NCI-H524 treated with DMSO at 0.1 percent for 48 hours (cell line): ENCODE data around the gene C9orf78.
A peak's percentile ranks its signal among the peaks of the same experiment; 100 is the strongest.

Source experiments
- DNase-seq: peaks from one replicate; lab custom pipeline; 2025; lab: John Stamatoyannopoulos, UW

C9orf78 gene, protein sequence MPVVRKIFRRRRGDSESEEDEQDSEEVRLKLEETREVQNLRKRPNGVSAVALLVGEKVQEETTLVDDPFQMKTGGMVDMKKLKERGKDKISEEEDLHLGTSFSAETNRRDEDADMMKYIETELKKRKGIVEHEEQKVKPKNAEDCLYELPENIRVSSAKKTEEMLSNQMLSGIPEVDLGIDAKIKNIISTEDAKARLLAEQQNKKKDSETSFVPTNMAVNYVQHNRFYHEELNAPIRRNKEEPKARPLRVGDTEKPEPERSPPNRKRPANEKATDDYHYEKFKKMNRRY

DNA sequence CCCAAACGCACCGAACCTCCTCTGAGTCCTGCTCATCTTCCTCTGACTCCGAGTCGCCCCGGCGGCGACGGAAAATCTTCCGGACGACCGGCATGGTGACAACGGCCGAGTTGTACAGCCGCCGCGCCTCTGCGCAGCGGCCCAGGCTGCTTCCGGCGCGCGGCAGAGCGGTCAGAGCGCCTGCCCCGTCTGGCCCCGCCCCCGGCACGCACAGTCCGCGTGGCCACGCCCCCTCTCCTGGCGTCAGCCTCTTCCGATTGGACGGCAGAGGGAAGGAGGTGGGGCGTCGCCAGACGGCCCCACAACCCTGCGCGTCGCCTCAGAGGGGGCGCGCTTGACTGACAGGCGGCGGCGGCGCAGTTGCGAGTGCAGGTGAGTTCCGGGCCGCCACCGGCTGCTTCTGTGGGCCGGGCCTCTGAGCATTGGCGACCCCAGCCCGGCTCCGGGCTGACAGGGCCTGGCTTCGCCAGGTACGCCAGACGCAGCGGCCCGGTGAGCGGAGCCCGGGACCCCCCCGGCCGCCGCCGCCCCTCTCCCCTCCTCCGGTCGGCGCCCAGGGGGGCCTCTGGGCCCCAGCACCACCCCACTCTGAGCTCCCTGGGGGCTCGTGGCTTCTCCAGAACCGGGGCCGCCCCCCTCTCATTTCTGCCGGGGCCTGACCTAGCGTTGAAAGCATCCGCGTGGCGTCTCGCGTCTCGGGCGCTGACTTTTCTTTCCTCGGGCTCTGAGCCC is at the start of gene C9orf78, which contains the start of gene USP20:
Gene C9orf78 (minus strand): TSS at position 148 of the 732 bp plus-strand sequence. CDS start 54 bp downstream, at position 94.
Gene USP20 (plus strand): TSS at position 331 of the 732 bp plus-strand sequence. CDS start 17,098 bp downstream, outside the sequence.
- DNase-seq: peak; percentile 75

DNA sequence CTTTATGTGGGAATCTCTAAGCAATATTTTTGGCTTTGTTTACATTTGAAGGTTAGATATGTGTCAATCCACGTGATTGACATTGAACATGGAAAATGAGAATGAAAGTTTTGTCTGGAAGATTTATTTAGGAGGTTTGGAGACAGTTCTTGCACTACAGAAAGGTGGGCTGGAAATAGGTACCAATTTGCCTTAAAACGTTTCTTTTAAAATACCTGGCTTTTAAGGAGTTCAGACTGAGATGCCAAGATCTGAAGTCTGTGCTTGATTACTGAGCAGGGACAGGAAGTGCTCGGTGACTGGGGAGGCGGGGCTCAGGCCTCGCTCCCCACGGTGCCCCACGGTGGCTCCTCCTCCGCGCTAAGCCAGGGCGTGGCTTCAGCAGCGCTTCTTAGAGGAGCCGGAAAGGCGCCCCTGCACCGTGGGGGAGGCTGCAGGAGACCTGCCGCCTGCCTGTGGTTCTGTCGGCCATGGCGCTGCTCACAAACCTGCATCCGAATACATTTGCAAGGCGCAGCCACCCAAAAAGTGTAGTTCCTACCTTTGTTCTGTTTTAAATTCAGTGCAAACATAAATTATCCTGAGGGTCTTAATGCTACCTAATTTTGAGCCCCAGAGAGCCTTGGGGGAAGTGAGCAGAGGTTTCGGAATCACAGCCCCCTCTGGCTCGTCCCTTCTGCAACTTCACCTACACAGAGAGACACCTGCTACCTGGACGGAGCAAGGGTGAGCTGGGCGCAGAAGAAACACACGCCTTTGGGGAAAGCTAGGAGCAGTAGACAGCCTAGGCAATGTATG is 49.3 kb upstream of the C9orf78 start:
- peak; percentile 48 for DNase-seq

DNA sequence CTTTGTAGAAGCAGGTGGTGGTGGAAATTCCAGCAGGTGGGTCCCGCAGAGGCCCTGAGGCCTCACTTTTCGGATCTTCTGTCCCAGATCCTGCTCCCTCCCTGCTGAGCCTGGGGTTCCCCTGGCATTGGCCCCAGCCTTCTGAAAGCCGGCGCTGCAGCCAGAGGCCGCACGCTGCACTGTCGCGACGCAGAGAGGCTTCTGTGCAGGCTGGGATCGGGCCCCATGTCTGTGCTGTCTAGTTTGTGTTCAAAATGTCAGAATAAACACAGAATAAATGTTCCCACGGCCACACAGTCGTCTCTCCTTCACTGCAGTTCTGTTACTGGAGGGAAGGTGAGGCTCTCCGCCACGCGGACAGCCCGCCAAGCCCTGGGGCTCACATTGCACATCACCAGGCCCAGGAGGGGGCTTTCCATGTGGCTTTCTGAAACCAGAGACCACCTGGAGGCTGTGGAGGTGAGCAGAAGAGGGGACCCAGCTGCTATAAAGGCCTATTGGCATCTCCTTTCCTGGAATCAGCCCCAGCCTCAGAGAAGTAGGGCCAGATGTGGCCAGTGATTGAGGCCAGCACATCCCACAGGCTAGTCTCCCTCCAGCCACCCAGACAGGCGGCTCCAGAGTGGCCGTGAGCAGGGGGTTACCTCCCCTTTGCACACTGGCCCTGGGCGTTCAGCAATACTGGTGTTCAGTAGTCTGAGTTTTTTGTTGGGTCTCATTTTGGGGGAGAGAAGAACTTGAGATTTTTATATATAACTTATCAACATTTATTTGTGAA is 46.7 kb upstream of the C9orf78 start:
- DNase-seq: no peak

DNA sequence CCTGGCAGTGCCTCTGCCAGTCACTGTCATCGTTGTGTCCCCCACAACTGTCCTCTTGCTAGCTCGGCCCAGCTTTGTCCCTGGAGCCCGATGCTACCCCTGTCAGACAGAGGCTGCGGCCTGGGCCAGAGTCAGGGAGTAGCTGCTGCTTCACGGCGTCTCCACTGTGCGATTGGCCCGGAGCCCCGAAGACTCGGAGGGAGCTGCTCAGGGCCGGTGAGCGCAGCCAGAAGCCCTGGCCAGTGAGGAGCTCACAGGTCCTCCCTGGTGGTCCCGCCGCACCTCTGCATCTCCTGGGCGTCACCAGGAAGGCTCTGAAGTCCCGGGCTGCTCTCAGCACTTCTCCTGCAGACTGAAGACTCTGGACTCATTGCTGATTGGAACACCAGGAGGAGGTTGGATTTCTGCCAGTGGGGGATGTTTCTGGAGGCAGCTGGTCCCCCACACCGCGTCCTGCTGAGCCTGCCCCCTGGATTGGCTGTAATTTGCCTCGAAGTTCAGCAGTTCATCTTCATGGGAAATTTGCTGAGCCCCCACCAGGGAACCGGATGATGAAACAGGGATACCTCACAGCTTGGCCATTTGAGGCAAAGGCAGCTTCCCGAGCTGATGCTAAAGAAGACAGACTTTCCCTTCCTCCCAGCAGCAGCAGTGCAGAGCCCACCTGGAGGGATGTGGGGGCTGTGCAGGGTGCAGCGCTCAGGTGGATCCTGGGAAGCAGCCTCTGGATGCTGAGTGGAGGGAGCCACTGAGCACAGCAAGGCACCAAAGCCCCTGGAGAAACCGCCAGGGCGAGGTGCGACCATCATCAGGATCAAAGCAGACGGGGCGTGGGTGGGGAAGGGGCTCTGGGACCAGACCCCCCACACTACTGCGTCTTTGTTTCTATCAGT is 45.8 kb upstream of the C9orf78 start:
- no peak for DNase-seq

DNA sequence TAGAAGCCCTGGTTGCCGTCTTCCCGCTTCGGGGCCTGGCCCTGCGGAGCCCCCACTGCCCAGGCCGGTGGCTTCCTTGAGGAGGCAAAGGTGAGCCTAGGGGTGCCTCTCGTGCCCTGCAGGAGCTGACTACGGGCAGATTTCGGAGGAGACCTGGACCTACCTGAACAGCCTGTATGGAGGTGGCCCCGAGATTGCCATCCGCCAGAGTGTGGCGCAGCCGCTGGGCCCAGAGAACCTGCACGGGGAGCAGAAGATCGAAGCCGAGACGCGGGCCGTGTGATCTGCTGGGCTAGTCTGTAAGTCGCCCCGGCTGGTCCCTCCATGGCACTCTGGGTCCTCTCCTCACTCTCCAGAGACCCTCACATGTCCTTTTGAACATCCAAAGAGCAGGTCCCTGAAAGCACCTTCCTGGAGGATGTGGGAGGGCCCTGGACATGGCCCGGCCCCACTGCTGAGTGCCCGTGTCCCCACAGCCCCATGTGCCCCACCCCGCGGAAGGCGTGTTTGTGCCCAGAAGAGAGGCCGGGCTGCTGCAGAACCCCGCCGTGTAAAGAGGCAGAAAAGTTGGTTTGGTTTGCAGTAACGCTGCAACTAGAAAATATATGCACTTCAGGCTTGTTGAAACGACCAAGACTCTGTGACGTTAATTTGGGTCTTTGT is 45.0 kb upstream of the C9orf78 start:
- no peak for DNase-seq

DNA sequence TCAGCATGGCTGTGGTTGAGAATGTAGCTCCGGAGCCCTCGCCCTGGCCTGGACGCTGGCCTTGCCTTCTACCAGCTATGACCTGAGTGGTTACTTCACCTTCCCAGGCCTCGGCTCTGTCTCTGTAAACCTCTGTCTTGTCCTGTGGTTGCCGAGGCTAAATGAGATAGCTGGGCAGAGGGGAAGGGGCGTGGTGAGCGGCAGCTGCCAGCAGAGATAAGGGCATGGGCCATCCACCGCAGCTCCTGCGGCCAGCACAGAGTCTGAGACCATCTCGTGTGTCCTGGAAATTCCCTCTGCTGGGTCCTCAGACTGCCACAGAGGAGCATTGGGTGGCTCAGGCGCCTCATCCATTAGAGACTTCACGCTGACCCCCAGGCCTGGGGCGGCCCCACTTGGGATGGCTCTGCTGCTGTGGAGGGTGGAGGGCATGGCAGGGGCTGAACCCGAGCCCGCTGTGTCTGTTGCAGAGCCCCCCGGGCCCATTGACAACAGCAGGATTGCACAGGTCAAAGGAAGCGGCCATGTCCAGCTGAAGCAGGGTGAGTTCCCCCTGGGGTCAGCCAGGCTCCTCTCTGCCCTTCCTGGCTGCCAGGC is 44.1 kb upstream of the C9orf78 start:
- no peak for DNase-seq

DNA sequence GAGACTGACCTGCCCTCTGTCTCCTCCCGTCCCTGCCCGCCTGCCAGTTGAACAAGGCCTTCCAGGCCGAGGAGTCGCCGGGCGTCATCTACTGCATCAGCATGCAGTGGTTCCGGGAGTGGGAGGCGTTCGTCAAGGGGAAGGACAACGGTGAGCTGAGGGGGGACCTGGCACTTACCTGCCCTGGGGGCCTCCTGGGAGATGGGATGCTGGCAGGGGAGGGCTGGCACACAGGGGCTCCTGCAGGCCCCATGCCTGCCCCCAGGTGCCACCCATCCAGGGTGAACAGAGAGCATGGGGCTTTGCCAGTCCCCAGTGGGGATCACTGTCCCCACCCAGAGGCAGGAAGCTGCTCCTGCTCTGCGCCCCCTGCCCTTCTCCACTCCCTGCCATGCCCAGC is 43.2 kb upstream of the C9orf78 start:
- DNase-seq: no peak

DNA sequence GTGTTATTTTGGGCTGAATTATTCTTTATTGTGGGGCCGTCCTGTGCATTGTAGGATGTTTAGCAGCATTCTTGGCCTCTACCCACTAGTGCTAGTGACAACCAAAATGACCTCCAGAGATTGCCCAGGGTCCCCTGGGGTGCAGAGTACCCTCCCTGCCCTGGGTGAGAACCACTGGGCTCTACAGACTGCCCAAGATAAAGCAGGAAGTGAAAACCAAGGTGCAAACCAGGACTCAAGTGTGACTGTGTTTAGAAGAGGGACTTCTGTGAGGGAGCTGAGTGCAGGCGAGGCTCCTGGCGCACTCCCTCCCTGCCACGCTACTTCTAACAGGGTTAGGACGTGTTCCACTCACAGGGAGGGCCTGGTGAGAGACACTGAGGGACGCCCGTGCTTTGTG is 41.7 kb upstream of the C9orf78 start:
- no peak for DNase-seq

DNA sequence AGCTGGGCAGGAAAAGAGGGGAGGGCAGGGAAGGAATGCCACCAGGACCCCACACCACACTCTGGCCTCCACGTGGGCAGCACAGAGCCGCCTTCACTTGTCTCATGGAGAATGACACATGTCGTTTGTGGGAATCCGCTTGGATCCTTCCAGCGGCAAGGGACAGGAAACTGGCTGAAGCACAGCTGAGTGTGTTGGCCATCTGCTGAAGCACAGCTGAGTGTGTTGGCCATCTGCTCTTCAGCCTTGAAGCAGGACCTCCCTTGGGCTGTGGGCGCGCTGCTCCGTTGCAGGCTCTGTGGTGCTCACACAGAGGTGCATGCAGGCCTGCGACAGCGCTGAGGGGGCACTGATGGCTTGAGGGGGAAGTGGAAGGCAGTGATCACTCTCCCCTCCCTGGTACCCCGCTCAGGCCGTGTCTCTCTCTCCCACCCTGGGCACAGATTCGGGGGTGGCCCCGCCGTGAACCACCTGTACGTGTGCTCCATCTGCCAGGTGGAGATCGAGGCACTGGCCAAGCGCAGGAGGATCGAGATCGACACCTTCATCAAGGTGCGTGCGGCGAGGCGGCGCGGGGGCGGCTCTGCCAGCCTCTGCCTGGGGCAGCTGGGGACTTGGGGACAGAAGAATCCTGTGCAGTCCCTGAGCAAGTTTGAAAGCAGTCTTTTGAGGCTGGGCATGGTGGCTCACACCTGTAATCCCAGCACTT is 40.8 kb upstream of the C9orf78 start:
- peak; percentile 94 for DNase-seq

DNA sequence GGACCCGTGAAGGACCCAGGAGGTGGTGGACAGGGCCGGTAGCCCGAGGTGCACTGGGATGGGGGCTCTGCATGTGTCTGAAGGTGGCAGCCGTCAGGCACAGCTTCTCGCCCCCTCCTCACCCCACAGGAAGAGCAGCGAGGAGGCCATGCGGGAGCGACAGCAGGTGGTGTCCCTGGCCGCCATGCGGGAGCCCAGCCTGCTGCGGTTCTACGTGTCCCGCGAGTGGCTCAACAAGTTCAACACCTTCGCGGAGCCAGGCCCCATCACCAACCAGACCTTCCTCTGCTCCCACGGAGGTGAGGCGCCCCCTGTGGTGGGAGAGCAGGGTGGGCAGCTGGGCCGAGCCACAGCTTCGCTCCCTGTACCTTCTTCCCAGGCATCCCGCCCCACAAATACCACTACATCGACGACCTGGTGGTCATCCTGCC is 40.1 kb upstream of the C9orf78 start:
- no peak for DNase-seq

DNA sequence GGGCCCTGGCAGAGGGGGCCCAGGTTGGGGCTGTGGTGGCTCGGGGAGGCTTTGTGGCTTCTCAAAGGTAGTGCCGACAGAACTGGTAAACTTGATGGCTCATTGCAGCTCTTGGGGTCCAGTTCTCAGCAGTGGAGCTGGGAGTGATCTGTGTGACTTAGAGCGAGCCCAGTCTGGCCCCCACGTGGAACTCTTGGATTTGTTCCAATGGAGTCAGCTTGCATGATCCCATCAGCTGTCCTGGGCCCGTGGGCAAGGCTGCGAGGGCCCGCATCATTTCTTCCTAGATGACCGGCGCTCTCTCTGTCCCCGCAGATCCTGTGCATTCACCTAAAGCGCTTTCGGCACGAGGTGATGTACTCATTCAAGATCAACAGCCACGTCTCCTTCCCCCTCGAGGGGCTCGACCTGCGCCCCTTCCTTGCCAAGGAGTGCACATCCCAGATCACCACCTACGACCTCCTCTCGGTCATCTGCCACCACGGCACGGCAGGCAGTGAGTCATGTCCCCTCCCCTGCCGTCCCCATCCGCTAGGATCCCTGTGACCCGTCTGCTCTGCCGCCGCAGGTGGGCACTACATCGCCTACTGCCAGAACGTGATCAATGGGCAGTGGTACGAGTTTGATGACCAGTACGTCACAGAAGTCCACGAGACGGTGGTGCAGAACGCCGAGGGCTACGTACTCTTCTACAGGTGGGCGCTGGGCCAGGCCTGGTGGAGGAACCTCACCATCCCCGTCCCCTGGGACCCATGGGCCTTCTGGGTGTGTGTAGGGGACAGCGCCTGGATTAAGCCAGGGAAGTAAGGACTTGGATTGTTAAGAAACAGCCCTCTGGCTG is 39.4 kb upstream of the C9orf78 start:
- no peak for DNase-seq

DNA sequence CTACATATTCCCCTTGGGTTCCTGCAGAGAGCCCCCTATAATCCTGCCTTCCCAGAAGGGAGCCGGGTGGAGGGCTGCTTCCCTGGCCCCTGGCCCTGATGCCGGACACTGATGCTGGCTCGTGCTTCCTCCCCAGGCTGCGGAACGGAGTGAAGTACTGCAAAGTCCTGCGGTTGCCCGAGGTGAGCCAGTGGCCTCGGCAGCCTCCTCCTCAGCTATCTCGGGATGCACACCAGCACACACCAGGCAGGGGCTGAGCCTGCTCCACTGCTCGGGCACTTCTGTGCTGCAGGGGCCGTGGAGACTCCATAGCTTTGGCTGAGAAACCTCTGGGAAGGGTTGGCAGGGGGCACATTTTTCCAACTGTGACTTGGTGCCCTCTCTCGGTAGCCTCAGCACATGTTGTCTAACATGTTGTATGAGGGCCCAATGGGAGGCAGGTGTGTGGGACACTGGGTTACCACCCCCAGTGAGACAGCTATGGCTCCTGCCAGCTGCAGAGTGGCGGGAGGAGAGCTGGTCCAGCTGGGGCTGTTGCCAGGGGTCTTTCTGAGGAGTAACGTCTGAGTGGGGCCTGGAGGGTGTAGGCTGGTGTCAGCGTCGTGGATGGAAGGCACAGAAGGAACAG is 38.6 kb upstream of the C9orf78 start:
- DNase-seq: no peak

DNA sequence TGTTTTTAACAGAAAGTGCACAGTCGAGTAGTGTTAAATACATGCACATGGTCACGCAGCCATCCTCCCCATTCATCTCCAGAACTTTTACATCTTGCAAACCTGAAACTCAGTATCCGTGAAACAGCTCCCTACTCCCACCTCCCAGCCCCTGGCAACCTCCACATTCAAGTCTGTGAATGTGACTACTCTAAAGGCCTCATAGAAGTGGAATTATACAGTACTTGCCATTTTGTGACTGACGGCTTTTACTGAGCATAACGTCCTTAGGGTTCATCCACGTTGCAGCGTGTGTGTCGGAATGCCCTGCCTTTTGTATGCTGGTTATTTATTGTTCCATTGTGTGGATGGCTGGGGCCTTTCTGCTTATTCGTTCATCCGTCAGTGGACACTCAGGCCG is 36.0 kb upstream of the C9orf78 start:
- DNase-seq: no peak

DNA sequence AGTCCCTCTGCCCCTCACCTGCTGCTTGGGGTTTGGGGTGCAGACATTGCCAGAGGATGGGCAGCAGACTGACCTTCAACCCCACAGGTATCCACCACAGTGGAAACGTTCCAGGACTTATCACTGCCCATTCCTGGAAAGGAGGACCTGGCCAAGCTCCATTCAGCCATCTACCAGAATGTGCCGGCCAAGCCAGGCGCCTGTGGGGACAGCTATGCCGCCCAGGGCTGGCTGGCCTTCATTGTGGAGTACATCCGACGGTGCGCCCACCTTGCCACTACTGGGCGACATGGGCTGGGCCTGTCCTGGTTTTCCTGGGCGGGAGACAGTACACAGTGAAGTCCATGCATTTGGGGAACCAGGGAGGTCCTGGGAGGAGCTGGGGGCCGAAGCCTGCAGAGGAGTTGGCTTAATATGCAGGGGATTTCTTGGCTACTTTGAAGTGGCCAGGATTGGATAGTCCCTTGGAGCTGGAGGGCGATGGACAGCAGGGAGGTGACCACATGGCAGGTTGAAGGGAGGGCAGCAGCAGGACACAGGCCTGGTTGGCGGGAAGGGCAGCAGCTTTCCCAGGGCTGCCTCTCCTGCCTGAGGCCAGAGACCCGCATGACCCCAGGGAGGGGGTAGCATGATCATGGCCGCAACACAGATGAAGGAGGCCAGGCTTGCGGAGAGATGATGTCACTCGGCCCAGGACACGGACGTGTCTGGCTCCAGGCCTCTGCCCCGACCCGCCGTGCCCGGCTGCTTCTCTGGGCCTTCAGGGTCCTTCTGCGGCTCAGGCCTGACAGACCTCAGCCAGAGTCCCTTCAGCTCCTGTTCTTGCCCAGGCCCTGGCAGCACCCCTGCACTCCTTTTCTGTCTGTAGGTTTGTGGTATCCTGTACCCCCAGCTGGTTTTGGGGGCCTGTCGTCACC is 34.8 kb upstream of the C9orf78 start:
- no peak for DNase-seq

DNA sequence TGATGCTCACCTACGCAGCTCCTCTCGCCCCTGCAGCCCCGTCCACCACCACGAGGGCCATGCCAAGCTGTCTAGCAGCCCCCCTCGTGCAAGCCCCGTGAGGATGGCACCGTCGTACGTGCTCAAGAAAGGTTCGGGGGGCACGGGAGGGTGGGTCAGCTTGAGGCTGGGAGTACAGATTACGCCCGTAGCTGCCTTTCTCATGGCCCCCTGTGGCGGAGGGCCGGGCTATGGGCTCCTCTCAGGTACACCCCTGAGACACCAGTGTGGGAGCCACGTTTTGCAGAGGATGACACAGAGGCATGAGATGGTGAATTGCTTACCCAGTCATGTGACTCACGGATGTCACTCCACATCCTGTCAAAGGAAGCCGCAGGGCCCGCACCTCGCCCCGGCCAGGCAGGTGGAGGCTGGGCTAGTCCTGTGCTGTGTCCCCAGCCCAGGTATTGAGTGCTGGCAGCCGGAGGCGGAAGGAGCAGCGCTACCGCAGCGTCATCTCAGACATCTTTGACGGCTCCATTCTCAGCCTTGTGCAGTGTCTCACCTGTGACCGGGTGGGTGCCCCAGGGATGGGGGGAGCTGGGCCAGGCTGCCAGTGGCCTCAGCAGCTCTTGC is 33.9 kb upstream of the C9orf78 start:
- DNase-seq: no peak
